HL-60 (cell line): ENCODE data around the gene CDK17.

Experiments
- DNase-seq, 2 experiments: peaks; one replicate each; pipeline ENCODE4 v3.0.0-alpha.2; 2010 to 2020; ENCODE audit warnings: low read depth in 1 of 2, low spot score in 1 of 2
- H3K27ac ChIP-seq: fragments of 250-450 bp; sonication (Bioruptor Pico); replicated peaks from 2 replicates; pipeline ENCODE4 v1.5.1; 2020; ENCODE audit warnings: mild to moderate bottlenecking, moderate library complexity
- H3K27me3 ChIP-seq: fragments of 250-450 bp; sonication (Bioruptor Pico); 2 replicates; pipeline ENCODE4 v1.5.1; 2021; ENCODE audit warnings: mild to moderate bottlenecking, moderate library complexity; ENCODE audit not compliant: insufficient read depth, poor library complexity, severe bottlenecking
- H3K4me3 ChIP-seq: replicated peaks from 2 replicates; pipeline ENCODE4 v1.5.1; 2011; ENCODE audit warnings: mild to moderate bottlenecking, control low read depth, low read length; ENCODE audit not compliant: insufficient read depth
- CTCF ChIP-seq: IDR thresholded peaks from one replicate; pipeline ENCODE4 v1.5.1; 2011; ENCODE audit warnings: low read length, control low read depth, inconsistent platforms; ENCODE audit not compliant: insufficient read depth
- GABPA ChIP-seq: IDR thresholded peaks from 2 replicates; pipeline ENCODE4 v1.6.1; 2012; ENCODE audit warnings: low read depth
- POLR2AphosphoS5 ChIP-seq: IDR thresholded peaks from 2 replicates; pipeline ENCODE4 v1.6.1; 2012; ENCODE audit warnings: low read depth
- SPI1 ChIP-seq: IDR thresholded peaks from 2 replicates; pipeline ENCODE4 v1.6.1; 2012; ENCODE audit warnings: low read depth, mild to moderate bottlenecking, borderline replicate concordance
- TF ChIP-seq, protein P1 (sequence below): IDR thresholded peaks from 2 replicates; pipeline ENCODE4 v1.6.1; 2012; ENCODE audit warnings: low read depth; ENCODE audit not compliant: insufficient replicate concordance

CDK17 gene

DNA sequence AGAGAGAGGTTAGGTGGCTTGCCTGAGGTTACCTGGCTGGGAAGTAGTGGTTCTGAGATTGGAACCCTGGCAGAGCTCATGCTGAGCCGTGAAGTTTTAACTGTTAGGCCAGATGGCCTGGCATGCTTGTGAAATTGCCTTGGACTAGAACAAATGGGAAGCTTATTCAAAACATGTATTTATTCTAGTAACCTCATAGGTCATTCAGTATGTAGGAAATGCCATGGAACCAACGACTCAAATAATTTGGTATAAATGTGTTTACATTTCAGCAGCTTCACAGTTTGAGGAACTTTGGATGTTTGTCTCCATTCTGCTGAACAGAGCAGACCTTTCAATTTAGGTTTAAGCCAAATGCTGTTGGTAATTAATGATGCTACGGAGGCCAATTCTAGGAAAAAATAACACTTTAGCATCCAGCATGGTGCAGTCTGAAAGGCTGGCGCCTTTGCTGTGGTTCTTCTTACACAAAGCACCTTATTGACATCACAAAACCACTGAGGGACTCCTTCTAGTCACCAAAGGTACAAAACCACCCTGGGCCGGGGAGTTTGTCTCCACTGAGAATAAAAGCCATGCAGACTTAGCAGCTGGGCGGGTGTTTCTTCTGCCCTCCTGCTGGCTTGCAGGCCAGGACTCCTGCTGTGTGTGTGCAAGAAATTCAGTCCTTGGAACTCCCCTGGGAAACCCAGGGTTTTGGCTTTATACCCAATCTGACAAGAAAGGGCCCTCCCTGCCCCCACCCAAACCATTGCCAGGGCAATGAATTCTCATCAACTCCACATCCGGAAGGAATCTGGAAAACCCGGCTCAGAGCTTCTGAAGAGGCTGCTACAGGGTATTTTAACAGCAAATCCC lies 141.9 kb downstream of the CDK17 start:
- Histone ChIP-seq H3K27ac (no peak overlapping the region), H3K27me3 (no peaks in the 10 kb centered on the region), H3K4me3 (no peak overlapping the region)
- TF ChIP-seq SPI1, result no peak
- no peak for TF ChIP-seq CTCF
- no peak for TF ChIP-seq GABPA
- TF ChIP-seq, protein P1, sequence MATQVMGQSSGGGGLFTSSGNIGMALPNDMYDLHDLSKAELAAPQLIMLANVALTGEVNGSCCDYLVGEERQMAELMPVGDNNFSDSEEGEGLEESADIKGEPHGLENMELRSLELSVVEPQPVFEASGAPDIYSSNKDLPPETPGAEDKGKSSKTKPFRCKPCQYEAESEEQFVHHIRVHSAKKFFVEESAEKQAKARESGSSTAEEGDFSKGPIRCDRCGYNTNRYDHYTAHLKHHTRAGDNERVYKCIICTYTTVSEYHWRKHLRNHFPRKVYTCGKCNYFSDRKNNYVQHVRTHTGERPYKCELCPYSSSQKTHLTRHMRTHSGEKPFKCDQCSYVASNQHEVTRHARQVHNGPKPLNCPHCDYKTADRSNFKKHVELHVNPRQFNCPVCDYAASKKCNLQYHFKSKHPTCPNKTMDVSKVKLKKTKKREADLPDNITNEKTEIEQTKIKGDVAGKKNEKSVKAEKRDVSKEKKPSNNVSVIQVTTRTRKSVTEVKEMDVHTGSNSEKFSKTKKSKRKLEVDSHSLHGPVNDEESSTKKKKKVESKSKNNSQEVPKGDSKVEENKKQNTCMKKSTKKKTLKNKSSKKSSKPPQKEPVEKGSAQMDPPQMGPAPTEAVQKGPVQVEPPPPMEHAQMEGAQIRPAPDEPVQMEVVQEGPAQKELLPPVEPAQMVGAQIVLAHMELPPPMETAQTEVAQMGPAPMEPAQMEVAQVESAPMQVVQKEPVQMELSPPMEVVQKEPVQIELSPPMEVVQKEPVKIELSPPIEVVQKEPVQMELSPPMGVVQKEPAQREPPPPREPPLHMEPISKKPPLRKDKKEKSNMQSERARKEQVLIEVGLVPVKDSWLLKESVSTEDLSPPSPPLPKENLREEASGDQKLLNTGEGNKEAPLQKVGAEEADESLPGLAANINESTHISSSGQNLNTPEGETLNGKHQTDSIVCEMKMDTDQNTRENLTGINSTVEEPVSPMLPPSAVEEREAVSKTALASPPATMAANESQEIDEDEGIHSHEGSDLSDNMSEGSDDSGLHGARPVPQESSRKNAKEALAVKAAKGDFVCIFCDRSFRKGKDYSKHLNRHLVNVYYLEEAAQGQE, result no peak
- no peak for TF ChIP-seq POLR2AphosphoS5
- DNase-seq, result no peak

GRCh38 chr12:96257550-96258103 lies 142.6 kb downstream of the CDK17 start:
- no peak overlapping the region for H3K27ac ChIP-seq

More at GRCh38 chr12:96257550-96258103, 142.6 kb downstream of the CDK17 start:
- no peak for DNase-seq
- Histone ChIP-seq H3K27me3 (no peaks in the 10 kb centered on the region), H3K4me3 (no peak overlapping the region)
- TF ChIP-seq GABPA (no peak), SPI1 (no peak), CTCF (no peak)
- TF ChIP-seq, protein P1, result no peak
